ENCODE measurements around the gene GPR158. TPM values are rescaled to one million over a fixed set of nuclear protein-coding genes. Genes with fewer than 3 reads are reported as not detected.

GPR158 gene
- total RNA-seq, 4 donors from 2014 or later, result 0.16 to 1.1 (median 0.17) TPM; not detected in 1

- TF ChIP-seq, protein P1, sequence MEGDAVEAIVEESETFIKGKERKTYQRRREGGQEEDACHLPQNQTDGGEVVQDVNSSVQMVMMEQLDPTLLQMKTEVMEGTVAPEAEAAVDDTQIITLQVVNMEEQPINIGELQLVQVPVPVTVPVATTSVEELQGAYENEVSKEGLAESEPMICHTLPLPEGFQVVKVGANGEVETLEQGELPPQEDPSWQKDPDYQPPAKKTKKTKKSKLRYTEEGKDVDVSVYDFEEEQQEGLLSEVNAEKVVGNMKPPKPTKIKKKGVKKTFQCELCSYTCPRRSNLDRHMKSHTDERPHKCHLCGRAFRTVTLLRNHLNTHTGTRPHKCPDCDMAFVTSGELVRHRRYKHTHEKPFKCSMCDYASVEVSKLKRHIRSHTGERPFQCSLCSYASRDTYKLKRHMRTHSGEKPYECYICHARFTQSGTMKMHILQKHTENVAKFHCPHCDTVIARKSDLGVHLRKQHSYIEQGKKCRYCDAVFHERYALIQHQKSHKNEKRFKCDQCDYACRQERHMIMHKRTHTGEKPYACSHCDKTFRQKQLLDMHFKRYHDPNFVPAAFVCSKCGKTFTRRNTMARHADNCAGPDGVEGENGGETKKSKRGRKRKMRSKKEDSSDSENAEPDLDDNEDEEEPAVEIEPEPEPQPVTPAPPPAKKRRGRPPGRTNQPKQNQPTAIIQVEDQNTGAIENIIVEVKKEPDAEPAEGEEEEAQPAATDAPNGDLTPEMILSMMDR (IDR thresholded peaks at IDR 0.05; ENCODE audit: low read depth), result no peak
Observed at GRCh38 chr10:25159591-25159990, 15.2 kb upstream of the GPR158 start.

DNA sequence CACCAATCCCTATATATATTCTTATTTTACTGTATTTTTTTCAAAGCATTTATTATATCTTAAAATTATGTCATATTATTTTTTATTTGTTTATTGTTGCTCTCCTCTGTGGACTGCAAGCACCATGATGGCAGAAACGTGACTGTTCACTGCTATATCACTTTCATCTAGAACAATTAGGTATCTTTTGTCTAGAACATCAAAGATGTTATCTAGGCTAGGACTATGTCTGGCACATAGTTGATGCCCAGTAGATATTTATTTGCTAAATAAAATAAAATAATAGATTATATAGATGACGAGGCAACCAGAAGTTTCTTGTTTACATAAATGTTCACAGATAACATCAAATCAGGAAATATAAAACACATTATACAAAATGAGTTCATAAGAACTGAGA lies 12.4 kb upstream of the GPR158 start:
- TF ChIP-seq, protein P1 (IDR thresholded peaks at IDR 0.05; ENCODE audit: low read depth), result no peak

DNA sequence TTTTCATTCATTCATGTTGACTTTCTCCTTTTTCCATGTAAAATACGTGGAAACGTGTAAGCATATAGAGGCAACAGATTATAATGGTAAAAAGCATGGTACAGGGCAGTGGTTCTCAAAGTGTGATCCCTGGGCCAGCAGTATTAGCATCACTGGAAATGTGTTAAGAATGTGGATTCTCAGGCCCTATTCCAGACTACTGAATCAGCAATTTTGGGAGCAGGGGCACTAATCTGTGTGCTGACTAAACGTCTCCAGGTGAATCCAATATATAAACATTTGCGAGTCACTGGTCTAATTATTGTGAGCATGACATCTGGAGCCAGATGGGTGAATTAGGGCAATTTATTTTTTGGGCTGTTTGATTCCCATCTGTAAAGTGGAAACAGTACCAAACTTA lies 5.1 kb upstream of the GPR158 start:
- TF ChIP-seq, protein P1 (IDR thresholded peaks at IDR 0.05; ENCODE audit: low read depth), result no peak

- TF ChIP-seq, protein P1 (IDR thresholded peaks at IDR 0.05; ENCODE audit: low read depth), result no peak
Observed at GRCh38 chr10:25170627-25171026, 4.2 kb upstream of the GPR158 start.

- TF ChIP-seq, protein P1 (IDR thresholded peaks at IDR 0.05; ENCODE audit: low read depth), result no peak
Observed at GRCh38 chr10:25175527-25176420, 973 bp downstream of the GPR158 start.

DNA sequence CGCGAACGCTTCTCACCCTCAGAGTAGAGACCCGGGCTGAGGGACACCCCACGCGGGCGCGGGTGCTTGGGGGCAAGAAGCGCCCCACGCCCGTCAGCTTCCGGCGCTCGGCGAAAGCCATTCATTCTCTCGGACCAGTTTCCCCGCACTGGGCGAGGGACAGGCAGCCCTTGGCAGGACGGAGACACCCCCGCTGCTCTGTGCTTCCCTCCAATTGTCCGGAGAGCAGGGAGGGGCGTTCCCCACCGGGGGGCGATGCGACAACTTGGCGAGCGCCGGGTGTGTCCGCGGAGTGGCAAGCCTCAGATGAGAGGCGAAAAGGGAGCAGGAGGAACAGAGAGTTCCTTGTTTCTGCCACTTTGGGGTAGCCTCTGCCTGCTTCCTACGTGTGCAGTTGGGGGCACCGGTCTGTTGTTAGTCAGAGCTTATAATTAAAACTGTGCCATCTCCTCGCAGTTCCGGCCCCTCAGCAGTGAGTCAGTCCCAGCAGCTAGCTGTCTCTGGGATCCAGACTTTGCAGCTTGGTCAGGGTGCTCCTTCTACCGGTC lies 1.7 kb downstream of the GPR158 start:
- TF ChIP-seq, protein P1 (IDR thresholded peaks at IDR 0.05; ENCODE audit: low read depth), result no peak

GRCh38 chr10:25177093-25177753 lies 2.4 kb downstream of the GPR158 start:
- TF ChIP-seq, protein P1 (IDR thresholded peaks at IDR 0.05; ENCODE audit: low read depth), result no peak
